Sciatic nerve (tissue), 2 donors: ENCODE measurements around the gene EIF3A. TPM values are rescaled to one million over a fixed set of nuclear protein-coding genes. Genes with fewer than 3 reads are reported as not detected.
"Not testable (repeated sequence)": the region's sequence is repeated elsewhere in the genome, so short reads cannot be mapped to it uniquely, and the experiment has no call there.

Source experiments
- ATAC-seq: fragments of 200-7000 bp; cut with Tn5 transposase; one replicate; pipeline ENCODE4 v1.9.1; 2020; ENCODE audit warnings: mild to moderate bottlenecking, moderate library complexity
- DNase-seq: peaks from one replicate; pipeline ENCODE4 v3.0.0-alpha.2; 2020; ENCODE audit warnings: low spot score
- intact Hi-C: fragments of 100-400 bp; cut with DNase I; formaldehyde crosslinking; loops from one replicate; pipeline ENCODE4 v1.14.2; 2022
- total RNA-seq: library from RNA; stranded (reverse); fragmentation: NEBNext Ultra II Directional; extraction: Animal tissue kit (Norgen Biotek cat#: 25700); gene quantifications from one replicate; pipeline ENCODE4 v1.2.1, GENCODE V29; 2021
- donor health status: DM: no; HTN: no; CAD: no.
- donor health status: DM: no; HTN: no; CAD: no.

The EIF3A gene, protein sequence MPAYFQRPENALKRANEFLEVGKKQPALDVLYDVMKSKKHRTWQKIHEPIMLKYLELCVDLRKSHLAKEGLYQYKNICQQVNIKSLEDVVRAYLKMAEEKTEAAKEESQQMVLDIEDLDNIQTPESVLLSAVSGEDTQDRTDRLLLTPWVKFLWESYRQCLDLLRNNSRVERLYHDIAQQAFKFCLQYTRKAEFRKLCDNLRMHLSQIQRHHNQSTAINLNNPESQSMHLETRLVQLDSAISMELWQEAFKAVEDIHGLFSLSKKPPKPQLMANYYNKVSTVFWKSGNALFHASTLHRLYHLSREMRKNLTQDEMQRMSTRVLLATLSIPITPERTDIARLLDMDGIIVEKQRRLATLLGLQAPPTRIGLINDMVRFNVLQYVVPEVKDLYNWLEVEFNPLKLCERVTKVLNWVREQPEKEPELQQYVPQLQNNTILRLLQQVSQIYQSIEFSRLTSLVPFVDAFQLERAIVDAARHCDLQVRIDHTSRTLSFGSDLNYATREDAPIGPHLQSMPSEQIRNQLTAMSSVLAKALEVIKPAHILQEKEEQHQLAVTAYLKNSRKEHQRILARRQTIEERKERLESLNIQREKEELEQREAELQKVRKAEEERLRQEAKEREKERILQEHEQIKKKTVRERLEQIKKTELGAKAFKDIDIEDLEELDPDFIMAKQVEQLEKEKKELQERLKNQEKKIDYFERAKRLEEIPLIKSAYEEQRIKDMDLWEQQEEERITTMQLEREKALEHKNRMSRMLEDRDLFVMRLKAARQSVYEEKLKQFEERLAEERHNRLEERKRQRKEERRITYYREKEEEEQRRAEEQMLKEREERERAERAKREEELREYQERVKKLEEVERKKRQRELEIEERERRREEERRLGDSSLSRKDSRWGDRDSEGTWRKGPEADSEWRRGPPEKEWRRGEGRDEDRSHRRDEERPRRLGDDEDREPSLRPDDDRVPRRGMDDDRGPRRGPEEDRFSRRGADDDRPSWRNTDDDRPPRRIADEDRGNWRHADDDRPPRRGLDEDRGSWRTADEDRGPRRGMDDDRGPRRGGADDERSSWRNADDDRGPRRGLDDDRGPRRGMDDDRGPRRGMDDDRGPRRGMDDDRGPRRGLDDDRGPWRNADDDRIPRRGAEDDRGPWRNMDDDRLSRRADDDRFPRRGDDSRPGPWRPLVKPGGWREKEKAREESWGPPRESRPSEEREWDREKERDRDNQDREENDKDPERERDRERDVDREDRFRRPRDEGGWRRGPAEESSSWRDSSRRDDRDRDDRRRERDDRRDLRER (N-terminal part only)
- 96.5 TPM for total RNA-seq

DNA sequence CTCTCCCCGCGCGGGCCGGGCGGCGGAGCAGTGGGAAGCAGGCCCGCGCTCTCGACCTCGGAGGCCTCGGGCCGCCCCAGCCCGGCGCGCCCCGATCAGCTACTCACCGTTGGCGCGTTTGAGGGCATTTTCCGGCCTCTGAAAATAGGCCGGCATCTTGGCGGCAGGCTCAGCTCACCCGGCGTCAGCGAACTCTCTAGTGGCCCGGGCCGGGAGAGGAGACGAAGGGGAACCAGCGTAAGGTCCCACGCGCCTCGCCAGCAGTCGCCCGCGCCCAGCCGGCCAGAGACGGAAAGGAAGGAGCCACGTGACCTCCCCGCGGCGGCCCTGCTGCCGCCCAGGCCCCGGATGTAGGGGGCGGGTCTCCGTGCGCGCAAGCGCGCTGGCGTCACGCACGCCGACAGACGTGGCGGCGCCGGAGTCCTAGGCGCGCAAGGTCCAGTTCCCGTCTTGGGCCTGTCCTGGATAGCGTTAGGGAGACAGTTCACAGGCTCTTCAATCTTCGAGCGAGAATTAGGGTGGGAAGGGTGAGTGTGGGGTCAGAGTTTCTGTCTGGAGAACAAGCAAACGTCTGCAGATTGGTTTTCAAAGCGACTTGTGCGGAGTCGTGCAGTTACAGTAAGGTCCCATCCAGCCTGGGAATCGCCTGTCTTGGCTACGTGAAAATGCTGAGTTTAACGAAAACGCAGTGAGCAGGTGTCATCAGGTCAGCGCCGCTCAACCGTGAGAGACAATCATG is at the start of gene EIF3A:
Gene EIF3A, minus strand, starts transcription at position 297 of the 739 bp plus-strand sequence. Its CDS starts 141 bp downstream, at position 156.
- ATAC-seq (peak; percentile 98), DNase-seq (peak; percentile 96)
- intact Hi-C loops, result no loop called here

DNA sequence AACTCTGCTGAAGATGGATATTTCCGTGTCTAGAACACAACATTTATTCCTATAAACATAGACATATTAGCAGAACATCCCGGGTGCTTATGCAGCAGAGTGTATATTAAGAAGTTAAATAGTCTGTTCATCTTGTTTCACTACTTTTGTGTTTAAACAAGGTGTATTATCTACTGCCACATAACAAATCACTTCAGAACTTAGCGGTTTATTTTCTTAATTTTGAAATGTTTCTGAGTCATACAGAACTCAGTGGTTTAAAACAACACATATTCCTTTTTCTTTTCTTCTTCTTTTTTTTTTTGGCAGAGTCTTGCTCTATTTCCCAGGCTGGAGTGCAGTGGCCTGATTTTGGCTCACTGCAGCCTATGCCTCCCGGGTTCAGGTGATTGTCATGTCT is 49.1 kb upstream of the EIF3A start:
- DNase-seq (no peak), ATAC-seq (no peak)
- intact Hi-C loops, result no loop called here

DNA sequence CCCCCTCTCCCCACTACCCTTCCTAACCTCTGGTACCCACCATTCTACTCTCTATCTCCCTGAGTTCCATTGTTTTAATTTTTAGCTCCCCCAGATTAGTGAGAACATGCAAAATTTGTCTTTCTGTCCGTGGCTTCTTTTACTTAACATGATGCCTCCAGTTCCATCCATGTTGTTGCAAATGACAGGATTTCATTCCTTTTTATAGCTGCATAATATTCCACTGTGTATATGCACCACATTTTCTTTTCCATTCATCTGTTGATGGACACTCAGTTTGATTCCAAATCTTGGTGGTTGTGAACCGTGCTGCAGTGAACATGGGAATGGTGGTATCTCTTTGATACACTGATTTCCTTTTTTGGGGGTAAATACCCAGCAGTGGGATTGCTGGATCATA is 45.3 kb upstream of the EIF3A start:
- no peak for DNase-seq
- ATAC-seq, result no peak
- intact Hi-C loops, result no loop called here

DNA sequence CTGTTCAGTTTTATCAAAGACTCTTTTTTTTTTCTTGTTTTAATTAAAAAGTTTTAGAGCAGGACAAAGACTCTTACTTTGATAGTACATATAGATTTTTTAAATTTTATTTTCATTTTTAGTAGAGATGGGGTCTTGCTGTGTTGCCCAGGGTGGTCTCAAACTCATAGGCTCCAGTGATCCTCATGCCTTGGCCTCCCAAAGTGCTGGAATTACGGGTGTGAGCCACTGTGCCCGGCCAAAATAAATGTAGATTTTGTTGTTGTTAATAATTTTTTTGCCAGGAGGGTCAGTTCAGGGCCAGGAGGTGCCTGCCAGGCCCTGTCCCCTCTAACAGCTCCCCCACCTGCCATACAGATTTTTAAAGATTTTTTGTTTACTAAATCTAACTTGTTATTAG is 40.3 kb upstream of the EIF3A start:
- no peak for ATAC-seq
- intact Hi-C loops, result no loop called here
- no peak for DNase-seq

DNA sequence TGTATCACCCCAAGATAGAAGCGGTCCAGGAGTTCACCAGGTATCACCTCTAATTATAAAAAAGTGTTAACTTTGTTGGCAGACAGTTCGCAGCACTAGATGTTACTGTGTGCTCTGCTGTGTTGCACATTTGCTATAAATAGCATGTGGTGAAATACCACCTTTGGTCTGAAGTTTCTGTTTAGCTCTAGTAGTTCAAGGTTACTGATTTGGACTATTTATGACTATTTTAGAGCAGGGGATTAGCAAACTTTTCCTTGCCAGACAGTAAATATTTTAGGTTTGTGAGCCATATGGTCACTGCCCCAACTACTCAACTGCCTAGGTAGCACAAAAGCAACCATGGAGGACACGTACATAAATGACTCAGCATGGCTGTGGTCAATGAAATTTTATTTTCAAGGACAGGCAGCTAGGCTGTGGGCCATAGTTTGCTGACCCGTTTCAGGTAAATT is 39.8 kb upstream of the EIF3A start:
- ATAC-seq, result no peak
- no peak for DNase-seq
- intact Hi-C loops, result no loop called here

DNA sequence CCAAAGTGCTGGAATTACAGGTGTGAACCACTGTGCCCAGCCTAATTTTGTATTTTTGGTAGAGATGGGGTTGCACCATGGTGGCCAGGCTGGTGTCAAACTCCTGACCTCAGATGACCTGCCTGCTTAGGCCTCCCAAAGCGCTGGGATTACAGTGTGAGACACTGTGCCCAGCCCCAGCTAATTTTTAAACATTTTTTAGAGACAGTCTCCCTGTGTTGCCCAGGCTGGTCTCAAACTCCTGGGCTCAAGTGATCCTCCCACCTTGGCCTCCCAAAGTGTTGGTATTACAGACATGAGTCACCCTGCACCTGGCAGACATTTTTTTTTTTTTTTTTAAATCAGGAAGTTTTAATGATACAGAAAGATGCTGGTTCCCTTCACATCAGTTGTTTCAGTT is 38.8 kb upstream of the EIF3A start:
- intact Hi-C loops, result no loop called here
- ATAC-seq (no peak), DNase-seq (no peak)

DNA sequence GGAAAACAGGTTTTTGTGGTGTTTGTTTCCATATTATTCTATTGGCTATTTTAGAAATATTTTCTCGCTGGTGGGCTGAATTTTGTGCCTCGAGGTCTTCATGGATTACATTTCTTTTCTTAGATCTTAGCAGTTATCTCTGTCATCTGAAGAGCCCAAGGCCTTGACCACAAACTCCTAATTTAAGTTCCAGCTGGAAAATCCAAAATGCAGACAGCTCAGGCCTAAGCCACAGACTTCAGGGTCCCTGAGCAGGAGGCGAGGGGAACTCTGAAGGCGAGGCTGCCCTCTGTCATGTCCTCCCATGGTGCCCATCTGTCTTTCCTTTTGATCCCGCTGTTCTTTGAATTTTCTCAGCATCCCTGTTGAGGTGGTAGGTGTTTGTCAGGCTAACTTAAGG is 37.6 kb upstream of the EIF3A start:
- intact Hi-C loops, result no loop called here
- no peak for ATAC-seq
- DNase-seq, result no peak

DNA sequence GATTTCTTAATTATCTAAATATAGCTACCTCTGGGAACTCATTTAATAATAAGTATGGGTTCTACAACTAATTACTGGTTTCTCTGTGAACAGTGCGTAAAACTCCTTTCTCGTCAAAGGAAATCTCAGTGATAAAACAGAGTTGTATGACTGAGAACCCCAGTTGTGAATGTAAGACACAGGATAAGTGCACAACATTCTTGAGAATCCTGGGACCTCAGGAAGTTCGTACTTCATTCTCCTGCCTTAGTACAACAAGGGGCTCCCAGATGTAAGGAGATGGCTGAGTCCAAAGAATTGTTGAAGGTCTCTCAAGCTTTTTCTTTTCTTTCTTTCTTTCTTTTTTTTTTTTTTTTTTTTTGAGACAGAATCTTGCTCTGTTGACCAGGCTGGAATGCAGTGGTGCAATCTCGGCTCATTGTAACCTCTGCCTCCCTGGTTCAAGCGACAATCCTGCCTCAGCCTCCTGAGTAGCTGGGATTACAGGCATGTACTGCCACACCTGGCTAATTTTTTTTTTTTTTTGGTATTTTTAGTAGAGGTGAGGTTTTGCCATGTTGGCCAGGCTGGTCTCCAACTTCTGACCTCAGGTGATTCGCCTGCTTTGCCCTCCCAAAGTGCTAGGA is 35.8 kb upstream of the EIF3A start:
- ATAC-seq (no peak), DNase-seq (no peak)
- intact Hi-C loops, result no loop called here

DNA sequence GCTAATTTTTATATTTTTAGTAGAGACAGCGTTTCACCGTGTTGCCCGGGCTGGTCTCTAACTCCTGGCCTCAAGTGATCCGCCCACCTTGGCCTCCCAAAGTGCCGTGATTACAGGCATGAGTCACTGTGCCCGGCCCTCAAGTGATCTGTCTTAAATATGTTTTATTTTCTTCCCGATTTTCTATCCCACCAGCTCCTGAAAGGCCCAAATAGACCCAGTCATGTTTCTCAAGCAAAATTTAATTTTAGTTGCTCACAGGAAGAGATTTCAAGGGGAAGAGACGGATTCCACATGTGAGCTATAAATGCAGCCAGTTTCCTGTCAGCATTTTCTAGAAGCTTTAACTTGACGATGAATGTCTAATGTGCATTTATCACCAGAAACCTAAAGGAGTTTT is 35.3 kb upstream of the EIF3A start:
- ATAC-seq, result no peak
- no peak for DNase-seq
- intact Hi-C loops, result no loop called here

DNA sequence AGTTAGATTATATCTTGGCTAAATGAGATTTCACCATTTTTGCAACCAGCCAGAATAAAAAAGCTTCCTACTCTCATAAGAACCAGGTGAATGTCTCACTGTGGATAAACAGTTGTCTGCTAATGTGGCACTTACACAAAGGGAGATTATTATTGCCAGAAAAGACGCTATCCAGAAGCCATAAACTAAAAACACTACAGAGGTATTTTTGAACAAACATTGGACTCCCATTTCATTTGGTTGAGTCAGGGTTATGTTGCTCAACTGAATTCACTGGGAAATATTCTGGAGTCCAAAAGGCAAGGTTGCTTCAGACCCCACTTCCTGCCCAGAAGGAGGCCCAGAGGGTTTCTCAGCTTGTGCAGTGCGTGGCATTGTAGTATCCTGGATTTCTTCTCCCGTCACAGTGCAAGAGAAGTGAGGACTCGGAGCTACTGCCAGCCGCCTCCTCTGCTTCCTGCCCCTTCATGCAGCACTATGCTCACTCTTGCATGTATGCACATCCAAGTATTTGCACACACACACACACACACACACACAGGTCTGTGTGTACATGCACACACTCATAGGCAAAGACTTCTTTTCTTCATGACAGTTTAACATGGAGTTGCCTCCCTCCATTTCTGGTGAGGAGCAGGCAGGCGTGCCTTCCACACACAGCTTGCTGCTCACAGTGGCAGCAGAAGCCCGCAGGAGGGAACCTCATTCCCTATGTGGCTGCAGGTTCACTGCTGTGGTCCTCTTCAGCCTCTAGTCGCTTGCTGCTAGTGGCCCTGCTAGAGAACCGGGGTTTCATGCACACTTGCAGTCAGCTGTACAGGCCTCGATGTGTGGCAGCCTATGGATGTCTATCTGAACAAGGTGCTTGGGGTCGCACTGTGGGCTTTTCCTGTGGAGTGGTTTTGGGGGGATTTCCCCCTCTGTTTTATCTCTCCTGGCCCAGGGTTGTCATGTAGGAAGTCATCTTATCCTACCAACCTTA is 33.4 kb upstream of the EIF3A start:
- ATAC-seq, result peak; percentile 58
- no peak for DNase-seq

DNA sequence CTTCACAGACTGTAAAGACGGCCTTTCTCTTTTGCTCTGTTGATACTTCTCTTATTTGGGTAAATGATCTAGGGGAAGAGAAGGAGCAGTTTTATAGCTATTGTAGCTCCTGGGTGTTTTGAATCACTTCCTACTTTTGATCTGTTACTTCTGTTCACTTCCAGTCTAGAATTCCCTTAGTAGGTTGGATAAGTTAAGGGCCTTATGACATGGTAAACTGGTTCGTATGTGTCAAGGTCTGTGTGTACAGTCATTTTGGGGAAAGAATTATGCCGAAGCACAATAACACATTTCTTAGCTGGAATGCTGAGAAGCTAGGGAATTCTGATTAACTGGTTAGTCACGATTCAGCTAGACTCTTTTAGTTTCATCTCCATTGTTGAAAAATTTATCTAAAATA is 31.4 kb upstream of the EIF3A start:
- intact Hi-C loops, result no loop called here
- DNase-seq (no peak), ATAC-seq (no peak)

More for the DNA sequence above, 33.4 kb upstream of the EIF3A start:
- intact Hi-C loops, result no loop called here

DNA sequence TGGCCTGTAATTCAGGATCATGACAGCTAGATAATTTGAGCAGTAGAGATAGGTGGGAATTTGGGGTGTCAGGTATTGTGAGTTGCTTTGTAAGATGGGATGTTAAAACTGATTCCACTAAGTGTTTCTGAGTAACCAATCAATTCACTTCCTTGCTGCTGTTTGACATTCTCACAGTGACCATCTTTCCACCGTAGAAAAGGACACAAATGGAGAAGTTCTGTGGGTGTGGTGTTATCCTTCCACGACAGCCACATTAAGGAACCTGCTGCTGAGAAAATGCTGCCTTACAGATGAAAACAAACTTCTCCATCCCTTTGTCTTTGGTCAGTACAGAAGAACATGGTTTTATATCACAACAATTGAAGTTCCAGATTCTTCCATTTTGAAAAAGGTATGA is 27.2 kb upstream of the EIF3A start:
- intact Hi-C loops, DNase-seq, ATAC-seq: not testable (repeated sequence)

DNA sequence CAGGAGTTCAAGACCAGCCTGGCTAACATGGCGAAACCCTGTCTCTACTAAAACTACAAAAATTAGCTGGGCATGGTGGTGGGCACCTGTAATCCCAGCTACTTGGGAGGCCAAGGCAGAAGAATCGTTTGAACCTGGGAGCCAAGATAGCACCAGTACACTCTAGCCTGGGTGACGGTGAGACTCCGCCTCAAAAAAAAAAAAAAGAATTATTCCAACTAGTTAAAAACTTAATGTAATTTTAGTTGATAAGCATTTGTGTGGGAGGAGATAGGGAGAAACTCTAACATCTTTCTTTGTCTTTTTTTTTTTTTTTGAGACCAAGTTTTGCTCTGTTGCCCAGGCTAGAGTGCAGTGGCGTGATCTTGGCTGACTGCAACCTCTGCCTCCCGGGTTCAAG is 26.5 kb upstream of the EIF3A start:
- ATAC-seq, DNase-seq, intact Hi-C loops: not testable (repeated sequence)

DNA sequence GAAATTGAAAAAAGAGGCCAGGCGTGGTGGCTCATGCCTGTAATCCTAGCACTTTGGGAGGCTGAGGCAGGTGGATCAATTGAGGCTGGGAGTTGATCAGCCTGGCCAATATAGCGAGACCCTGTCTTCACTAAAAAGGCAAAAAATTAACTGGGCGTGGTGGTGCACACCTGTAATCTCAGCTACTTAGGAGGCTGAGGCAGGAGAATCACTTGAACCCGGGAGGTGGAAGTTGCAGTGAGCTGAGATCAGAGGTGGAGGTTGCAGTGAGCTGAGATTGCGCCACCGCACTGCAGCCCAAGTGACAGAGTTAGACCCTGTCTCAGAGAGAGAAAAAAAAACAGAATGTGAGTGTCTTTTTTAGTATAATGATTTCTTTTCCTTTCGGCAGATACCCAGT is 25.3 kb upstream of the EIF3A start:
- DNase-seq, ATAC-seq, intact Hi-C loops: not testable (repeated sequence)

DNA sequence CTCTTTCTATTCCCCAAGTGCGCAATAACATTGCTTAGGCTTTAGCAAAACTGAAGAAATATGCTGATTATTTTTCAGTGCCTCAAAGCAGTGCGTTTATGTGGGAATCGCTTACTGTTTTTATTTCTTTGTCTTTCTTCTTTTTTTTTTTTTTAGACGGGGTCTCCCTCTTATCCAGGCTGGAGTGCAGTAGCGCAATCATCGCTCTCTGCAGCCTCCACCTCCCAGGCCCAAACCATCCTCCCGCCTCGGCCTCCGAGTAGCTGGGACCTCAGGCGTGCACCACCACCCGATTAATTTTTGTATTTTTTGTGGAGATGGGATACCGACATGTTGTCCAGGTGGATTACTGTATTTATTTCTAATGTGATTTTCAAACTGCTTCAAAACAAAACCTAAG is 24.5 kb upstream of the EIF3A start:
- no peak for ATAC-seq
- intact Hi-C loops, result no loop called here

DNA sequence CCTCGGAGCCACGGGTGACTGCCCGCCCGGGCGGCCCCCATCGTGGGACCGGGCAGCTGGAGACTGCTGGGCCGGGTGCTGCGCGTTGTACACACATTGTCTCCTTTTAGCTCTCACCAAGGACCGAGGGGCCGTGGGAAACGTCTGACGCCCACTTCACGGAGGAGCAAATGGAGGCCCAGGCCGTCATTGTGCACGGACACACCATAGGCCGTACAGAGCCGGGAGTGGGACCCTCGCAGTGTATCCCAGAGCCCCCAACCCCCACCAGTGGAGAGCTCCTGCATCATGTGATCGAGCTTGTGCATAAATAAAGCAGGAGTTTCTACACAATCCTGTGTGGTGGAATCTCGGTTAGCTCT is 24.0 kb upstream of the EIF3A start:
- intact Hi-C loops, result no loop called here
- DNase-seq (peak; percentile 65), ATAC-seq (peak; percentile 8)

More for the DNA sequence above, 24.5 kb upstream of the EIF3A start:
- DNase-seq, result no peak
